Measurements from ENCODE around the gene ZNF254. TPM values are rescaled to one million over a fixed set of nuclear protein-coding genes. Genes with fewer than 3 reads are reported as not detected.

The ZNF254 gene
- total and polyA plus RNA-seq, 9 of the 15 experiments (the other 6 are each of a cell fraction or from before 2014, with no cell fraction given) = 10.7 to 22.1 (median 14.2) TPM

GRCh38 chr19:24173882-24174281, 86.9 kb downstream of the ZNF254 start:
- ChIA-PET CTCF (ENCODE audit: low intra/inter-chr PET ratio) (no interaction called here), POLR2A (no interaction called here)
- no peak overlapping the region for H3K4me3 ChIP-seq
- H3K27me3 ChIP-seq (ENCODE audit: control insufficient read depth in 2 of 2, insufficient read depth in 2 of 2, low read length in 2 of 2) = no peaks in the 10 kb centered on the region
- no peak overlapping the region for H2AFZ ChIP-seq (ENCODE audit: low read depth, low read length)
- WGBS (ENCODE audit: insufficient coverage, low coverage, missing lambda C conversion rate) = 8% methylated on average over 2 of the region's 2 CpGs
- no peaks in the 10 kb centered on the region for H3K79me2 ChIP-seq (ENCODE audit: control insufficient read depth, insufficient read depth, low read length)
- no peak overlapping the region for H3K27ac ChIP-seq (ENCODE audit: extremely low read depth, low read depth, low read length)
- no TSS peak for BruUV-seq (replicated peaks)
- H3K4me2 ChIP-seq (ENCODE audit: insufficient read depth, low read length) = no peak overlapping the region
- no peaks in the 10 kb centered on the region for H3K9me1 ChIP-seq (ENCODE audit: control insufficient read depth, insufficient read depth, low read length)
- H4K20me1 ChIP-seq (replicated peaks; ENCODE audit: control insufficient read depth, insufficient read depth, low read length) = no peaks in the 10 kb centered on the region
- DNase-seq (ENCODE audit: extremely low read depth in 1 of 4, low spot score in 3 of 4) = no peak
- no peak for ATAC-seq
- intact Hi-C loops (cut with micrococcal nuclease) (no loop called here), in situ Hi-C loops (cut with MboI) (no loop called here)
- H3K9ac ChIP-seq (ENCODE audit: insufficient read depth in 1 of 2, low read depth in 2 of 2, low read length in 2 of 2) = no peak overlapping the region
- FAIRE-seq = no peak
- H3K4me1 ChIP-seq (replicated peaks in 1 of 2; ENCODE audit: control insufficient read depth in 2 of 2, insufficient read depth in 2 of 2, low read length in 2 of 2) = no peaks in the 10 kb centered on the region
- TF ChIP-seq NR0B1 (IDR thresholded peaks at IDR 0.05; ENCODE audit: partially characterized antibody) = no peak
- no peak for TF ChIP-seq ELF1 (tag; IDR thresholded peaks at IDR 0.05)
- TF ChIP-seq ZKSCAN1 (IDR thresholded peaks at IDR 0.05; ENCODE audit: low read depth, low read length) = no peak
- no peak for TF ChIP-seq CBX5 (IDR thresholded peaks at IDR 0.05; ENCODE audit: borderline replicate concordance, low read depth)
- TF ChIP-seq FOS (IDR thresholded peaks at IDR 0.05; ENCODE audit: extremely low read depth, insufficient read length) = no peak
- TF ChIP-seq SLC30A9 (CRISPR knock-in tag; IDR thresholded peaks at IDR 0.05) = no peak
- TF ChIP-seq, protein P1, sequence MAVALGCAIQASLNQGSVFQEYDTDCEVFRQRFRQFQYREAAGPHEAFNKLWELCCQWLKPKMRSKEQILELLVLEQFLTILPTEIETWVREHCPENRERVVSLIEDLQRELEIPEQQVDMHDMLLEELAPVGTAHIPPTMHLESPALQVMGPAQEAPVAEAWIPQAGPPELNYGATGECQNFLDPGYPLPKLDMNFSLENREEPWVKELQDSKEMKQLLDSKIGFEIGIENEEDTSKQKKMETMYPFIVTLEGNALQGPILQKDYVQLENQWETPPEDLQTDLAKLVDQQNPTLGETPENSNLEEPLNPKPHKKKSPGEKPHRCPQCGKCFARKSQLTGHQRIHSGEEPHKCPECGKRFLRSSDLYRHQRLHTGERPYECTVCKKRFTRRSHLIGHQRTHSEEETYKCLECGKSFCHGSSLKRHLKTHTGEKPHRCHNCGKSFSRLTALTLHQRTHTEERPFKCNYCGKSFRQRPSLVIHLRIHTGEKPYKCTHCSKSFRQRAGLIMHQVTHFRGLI (CRISPR knock-in tag; IDR thresholded peaks at IDR 0.05) = no peak
- TF ChIP-seq U2AF2 (optimal IDR thresholded peaks at IDR 0.05; ENCODE audit: low read depth, low read length) = no peak
- no peak for TF ChIP-seq ZNF316 (IDR thresholded peaks at IDR 0.05)
- TF ChIP-seq, protein P2, sequence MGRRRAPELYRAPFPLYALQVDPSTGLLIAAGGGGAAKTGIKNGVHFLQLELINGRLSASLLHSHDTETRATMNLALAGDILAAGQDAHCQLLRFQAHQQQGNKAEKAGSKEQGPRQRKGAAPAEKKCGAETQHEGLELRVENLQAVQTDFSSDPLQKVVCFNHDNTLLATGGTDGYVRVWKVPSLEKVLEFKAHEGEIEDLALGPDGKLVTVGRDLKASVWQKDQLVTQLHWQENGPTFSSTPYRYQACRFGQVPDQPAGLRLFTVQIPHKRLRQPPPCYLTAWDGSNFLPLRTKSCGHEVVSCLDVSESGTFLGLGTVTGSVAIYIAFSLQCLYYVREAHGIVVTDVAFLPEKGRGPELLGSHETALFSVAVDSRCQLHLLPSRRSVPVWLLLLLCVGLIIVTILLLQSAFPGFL (CRISPR knock-in tag; IDR thresholded peaks at IDR 0.05) = no peak
- TF ChIP-seq ZNF644 (tag; IDR thresholded peaks at IDR 0.05; ENCODE audit: low read depth) = no peak
- TF ChIP-seq TAF9B (IDR thresholded peaks at IDR 0.05; ENCODE audit: partially characterized antibody) = no peak
- no peak for TF ChIP-seq ZNF699 (CRISPR knock-in tag; IDR thresholded peaks at IDR 0.05; ENCODE audit: insufficient replicate concordance)
- no peaks in the 10 kb centered on the region for H3K9me3 ChIP-seq (replicated peaks; ENCODE audit: control insufficient read depth, insufficient read depth, low read depth, low read length)
- H3K36me3 ChIP-seq (ENCODE audit: control insufficient read depth, insufficient read depth, low read length) = no peaks in the 10 kb centered on the region

All from K562 (cell line).